ENCODE results near the gene PAPSS2. TPM values are rescaled to one million over a fixed set of nuclear protein-coding genes. Genes with fewer than 3 reads are reported as not detected.

The PAPSS2 gene
- total and polyA plus RNA-seq, 2 experiments from 2014 or later: 13.2 to 19.6 TPM

DNA sequence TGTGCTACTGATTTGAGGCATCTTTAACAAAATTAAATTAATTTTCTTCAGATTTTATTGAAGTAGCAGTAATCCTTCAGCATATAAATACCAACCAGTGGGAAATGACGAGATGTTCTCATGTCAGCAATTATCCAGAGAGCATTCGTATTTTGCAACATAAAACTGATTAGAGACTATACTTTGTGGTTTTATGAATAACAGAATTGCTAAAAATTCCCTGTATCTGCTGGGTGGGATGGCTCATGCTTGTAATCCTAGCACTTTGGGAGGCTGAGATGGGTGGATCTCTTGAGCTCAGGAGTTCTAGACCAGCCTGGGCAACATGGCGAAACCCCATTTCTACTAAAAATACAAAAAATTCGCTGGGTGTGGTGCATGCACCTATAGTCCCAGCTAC lies 101.5 kb downstream of the PAPSS2 start:
- no peak for ATAC-seq
- H3K27ac ChIP-seq (ENCODE audit: low read depth): no peak overlapping the region
- Mint-ChIP-seq H3K9me3 (no peaks in the 10 kb centered on the region), H3K4me1 (peaks cover 22% of the 10 kb centered on the region), H3K4me3 (no peak overlapping the region), H3K27me3 (ENCODE audit: insufficient read depth, low read depth, poor library complexity) (no peaks in the 10 kb centered on the region), H3K27ac (no peak overlapping the region), H3K36me3 (ENCODE audit: low read depth) (peaks cover 15% of the 10 kb centered on the region; the same call in 2 of the 3 replicates)
- H3K4me3 ChIP-seq: no peak overlapping the region
- no peaks in the 10 kb centered on the region for H4K20me1 ChIP-seq (replicated peaks; ENCODE audit: insufficient read depth)
- DNase-seq (ENCODE audit: low spot score): no peak
- H3K36me3 ChIP-seq (ENCODE audit: insufficient read depth): no peaks in the 10 kb centered on the region
- H3K9me2 ChIP-seq (ENCODE audit: insufficient read depth): no peaks in the 10 kb centered on the region
- no peaks in the 10 kb centered on the region for H3K27me3 ChIP-seq (ENCODE audit: insufficient read depth)
- TF ChIP-seq CREB1 (CRISPR knock-in tag; IDR thresholded peaks at IDR 0.05; ENCODE audit: low read depth) (no peak), ZNF331 (CRISPR knock-in tag; IDR thresholded peaks at IDR 0.05; ENCODE audit: low read depth) (no peak), POLR2AphosphoS5 (IDR thresholded peaks at IDR 0.05; ENCODE audit: low read depth) (no peak), NANOG (IDR thresholded peaks at IDR 0.05; ENCODE audit: borderline replicate concordance) (no peak), EZH2phosphoT487 (IDR thresholded peaks at IDR 0.05; ENCODE audit: unreplicated experiment) (no peak), STAT1 (IDR thresholded peaks at IDR 0.05; ENCODE audit: unreplicated experiment) (no peak), ZNF114 (CRISPR knock-in tag; IDR thresholded peaks at IDR 0.05) (no peak), JUNB (IDR thresholded peaks at IDR 0.05; ENCODE audit: unreplicated experiment) (no peak), EZH2 (IDR thresholded peaks at IDR 0.05; ENCODE audit: low read depth, unreplicated experiment) (no peak), CTCF (conservative IDR thresholded peaks at IDR 0.05; ENCODE audit: low read depth in 2 of 2) (no peak)
- TF ChIP-seq, protein P1, sequence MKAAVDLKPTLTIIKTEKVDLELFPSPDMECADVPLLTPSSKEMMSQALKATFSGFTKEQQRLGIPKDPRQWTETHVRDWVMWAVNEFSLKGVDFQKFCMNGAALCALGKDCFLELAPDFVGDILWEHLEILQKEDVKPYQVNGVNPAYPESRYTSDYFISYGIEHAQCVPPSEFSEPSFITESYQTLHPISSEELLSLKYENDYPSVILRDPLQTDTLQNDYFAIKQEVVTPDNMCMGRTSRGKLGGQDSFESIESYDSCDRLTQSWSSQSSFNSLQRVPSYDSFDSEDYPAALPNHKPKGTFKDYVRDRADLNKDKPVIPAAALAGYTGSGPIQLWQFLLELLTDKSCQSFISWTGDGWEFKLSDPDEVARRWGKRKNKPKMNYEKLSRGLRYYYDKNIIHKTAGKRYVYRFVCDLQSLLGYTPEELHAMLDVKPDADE (IDR thresholded peaks at IDR 0.05): no peak
- TF ChIP-seq, protein P2, sequence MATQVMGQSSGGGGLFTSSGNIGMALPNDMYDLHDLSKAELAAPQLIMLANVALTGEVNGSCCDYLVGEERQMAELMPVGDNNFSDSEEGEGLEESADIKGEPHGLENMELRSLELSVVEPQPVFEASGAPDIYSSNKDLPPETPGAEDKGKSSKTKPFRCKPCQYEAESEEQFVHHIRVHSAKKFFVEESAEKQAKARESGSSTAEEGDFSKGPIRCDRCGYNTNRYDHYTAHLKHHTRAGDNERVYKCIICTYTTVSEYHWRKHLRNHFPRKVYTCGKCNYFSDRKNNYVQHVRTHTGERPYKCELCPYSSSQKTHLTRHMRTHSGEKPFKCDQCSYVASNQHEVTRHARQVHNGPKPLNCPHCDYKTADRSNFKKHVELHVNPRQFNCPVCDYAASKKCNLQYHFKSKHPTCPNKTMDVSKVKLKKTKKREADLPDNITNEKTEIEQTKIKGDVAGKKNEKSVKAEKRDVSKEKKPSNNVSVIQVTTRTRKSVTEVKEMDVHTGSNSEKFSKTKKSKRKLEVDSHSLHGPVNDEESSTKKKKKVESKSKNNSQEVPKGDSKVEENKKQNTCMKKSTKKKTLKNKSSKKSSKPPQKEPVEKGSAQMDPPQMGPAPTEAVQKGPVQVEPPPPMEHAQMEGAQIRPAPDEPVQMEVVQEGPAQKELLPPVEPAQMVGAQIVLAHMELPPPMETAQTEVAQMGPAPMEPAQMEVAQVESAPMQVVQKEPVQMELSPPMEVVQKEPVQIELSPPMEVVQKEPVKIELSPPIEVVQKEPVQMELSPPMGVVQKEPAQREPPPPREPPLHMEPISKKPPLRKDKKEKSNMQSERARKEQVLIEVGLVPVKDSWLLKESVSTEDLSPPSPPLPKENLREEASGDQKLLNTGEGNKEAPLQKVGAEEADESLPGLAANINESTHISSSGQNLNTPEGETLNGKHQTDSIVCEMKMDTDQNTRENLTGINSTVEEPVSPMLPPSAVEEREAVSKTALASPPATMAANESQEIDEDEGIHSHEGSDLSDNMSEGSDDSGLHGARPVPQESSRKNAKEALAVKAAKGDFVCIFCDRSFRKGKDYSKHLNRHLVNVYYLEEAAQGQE (IDR thresholded peaks at IDR 0.05; ENCODE audit: unreplicated experiment): no peak
- TF ChIP-seq, protein P3, sequence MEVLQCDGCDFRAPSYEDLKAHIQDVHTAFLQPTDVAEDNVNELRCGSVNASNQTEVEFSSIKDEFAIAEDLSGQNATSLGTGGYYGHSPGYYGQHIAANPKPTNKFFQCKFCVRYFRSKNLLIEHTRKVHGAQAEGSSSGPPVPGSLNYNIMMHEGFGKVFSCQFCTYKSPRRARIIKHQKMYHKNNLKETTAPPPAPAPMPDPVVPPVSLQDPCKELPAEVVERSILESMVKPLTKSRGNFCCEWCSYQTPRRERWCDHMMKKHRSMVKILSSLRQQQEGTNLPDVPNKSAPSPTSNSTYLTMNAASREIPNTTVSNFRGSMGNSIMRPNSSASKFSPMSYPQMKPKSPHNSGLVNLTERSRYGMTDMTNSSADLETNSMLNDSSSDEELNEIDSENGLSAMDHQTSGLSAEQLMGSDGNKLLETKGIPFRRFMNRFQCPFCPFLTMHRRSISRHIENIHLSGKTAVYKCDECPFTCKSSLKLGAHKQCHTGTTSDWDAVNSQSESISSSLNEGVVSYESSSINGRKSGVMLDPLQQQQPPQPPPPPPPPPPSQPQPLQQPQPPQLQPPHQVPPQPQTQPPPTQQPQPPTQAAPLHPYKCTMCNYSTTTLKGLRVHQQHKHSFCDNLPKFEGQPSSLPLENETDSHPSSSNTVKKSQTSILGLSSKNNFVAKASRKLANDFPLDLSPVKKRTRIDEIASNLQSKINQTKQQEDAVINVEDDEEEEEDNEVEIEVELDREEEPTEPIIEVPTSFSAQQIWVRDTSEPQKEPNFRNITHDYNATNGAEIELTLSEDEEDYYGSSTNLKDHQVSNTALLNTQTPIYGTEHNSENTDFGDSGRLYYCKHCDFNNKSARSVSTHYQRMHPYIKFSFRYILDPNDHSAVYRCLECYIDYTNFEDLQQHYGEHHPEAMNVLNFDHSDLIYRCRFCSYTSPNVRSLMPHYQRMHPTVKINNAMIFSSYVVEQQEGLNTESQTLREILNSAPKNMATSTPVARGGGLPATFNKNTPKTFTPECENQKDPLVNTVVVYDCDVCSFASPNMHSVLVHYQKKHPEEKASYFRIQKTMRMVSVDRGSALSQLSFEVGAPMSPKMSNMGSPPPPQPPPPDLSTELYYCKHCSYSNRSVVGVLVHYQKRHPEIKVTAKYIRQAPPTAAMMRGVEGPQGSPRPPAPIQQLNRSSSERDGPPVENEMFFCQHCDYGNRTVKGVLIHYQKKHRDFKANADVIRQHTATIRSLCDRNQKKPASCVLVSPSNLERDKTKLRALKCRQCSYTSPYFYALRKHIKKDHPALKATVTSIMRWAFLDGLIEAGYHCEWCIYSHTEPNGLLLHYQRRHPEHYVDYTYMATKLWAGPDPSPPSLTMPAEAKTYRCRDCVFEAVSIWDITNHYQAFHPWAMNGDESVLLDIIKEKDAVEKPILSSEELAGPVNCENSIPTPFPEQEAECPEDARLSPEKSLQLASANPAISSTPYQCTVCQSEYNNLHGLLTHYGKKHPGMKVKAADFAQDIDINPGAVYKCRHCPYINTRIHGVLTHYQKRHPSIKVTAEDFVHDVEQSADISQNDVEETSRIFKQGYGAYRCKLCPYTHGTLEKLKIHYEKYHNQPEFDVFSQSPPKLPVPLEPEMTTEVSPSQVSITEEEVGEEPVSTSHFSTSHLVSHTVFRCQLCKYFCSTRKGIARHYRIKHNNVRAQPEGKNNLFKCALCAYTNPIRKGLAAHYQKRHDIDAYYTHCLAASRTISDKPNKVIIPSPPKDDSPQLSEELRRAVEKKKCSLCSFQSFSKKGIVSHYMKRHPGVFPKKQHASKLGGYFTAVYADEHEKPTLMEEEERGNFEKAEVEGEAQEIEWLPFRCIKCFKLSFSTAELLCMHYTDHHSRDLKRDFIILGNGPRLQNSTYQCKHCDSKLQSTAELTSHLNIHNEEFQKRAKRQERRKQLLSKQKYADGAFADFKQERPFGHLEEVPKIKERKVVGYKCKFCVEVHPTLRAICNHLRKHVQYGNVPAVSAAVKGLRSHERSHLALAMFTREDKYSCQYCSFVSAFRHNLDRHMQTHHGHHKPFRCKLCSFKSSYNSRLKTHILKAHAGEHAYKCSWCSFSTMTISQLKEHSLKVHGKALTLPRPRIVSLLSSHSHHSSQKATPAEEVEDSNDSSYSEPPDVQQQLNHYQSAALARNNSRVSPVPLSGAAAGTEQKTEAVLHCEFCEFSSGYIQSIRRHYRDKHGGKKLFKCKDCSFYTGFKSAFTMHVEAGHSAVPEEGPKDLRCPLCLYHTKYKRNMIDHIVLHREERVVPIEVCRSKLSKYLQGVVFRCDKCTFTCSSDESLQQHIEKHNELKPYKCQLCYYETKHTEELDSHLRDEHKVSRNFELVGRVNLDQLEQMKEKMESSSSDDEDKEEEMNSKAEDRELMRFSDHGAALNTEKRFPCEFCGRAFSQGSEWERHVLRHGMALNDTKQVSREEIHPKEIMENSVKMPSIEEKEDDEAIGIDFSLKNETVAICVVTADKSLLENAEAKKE (CRISPR knock-in tag; IDR thresholded peaks at IDR 0.05): no peak
- no peak overlapping the region for H3K4me2 ChIP-seq
- H3K4me1 ChIP-seq (ENCODE audit: insufficient read depth): peaks cover 26% of the 10 kb centered on the region
- H2AFZ ChIP-seq: no peak overlapping the region
- H3K79me2 ChIP-seq (replicated peaks; ENCODE audit: insufficient read depth): no peaks in the 10 kb centered on the region; the same call in 1 of the 2 replicates
- 0 out of 2 replicates have a peak, but pooled peaks cover 5% of the 10 kb centered on the region for H3F3A ChIP-seq (replicated peaks; ENCODE audit: low read depth)

Measured in GM23338 (cell line).